HUES48 (cell line): ENCODE results near the gene CHIC2.
A peak's percentile ranks its signal among the peaks of the same experiment; 100 is the strongest.

Source experiments
- H3K27ac ChIP-seq: one replicate; pipeline ENCODE4 v1.7.0; 2013; ENCODE audit warnings: low read depth, low read length, inconsistent platforms
- H3K27me3 ChIP-seq: 2 replicates; pipeline ENCODE4 v1.6.1; 2013; ENCODE audit warnings: mild to moderate bottlenecking, low read length; ENCODE audit not compliant: control insufficient read depth, insufficient read depth
- H3K36me3 ChIP-seq: 2 replicates; pipeline ENCODE4 v1.6.1; 2013; ENCODE audit warnings: low read length; ENCODE audit not compliant: control insufficient read depth, insufficient read depth
- H3K4me1 ChIP-seq: 2 replicates; pipeline ENCODE4 v1.6.1; 2013; ENCODE audit warnings: mild to moderate bottlenecking, low read length; ENCODE audit not compliant: control insufficient read depth, insufficient read depth
- H3K4me3 ChIP-seq: 2 replicates; pipeline ENCODE4 v1.5.1; 2013; ENCODE audit warnings: mild to moderate bottlenecking, low read depth, low read length
- H3K9ac ChIP-seq: 2 replicates; pipeline ENCODE4 v1.6.1; 2013; ENCODE audit warnings: mild to moderate bottlenecking, low read depth, low read length, moderate library complexity
- H3K9me3 ChIP-seq: 2 replicates; pipeline ENCODE4 v1.6.1; 2013; ENCODE audit warnings: low read length; ENCODE audit not compliant: control insufficient read depth, insufficient read depth

The CHIC2 gene

GRCh38 chr4:54092405-54093323 lies 28.3 kb upstream of the CHIC2 start:
- Histone ChIP-seq H3K4me3 (peak overlapping the region; percentile 58), H3K27ac (no peak overlapping the region), H3K27me3 (peaks cover 95% of the 10 kb centered on the region), H3K36me3 (no peaks in the 10 kb centered on the region), H3K4me1 (peaks cover 58% of the 10 kb centered on the region), H3K9me3 (no peaks in the 10 kb centered on the region), H3K9ac (no peak overlapping the region)

- Histone ChIP-seq H3K27me3 (peaks cover 93% of the 10 kb centered on the region), H3K27ac (no peak overlapping the region), H3K4me3 (peak overlapping the region; percentile 58), H3K9me3 (no peaks in the 10 kb centered on the region), H3K9ac (no peak overlapping the region), H3K4me1 (peaks cover 53% of the 10 kb centered on the region), H3K36me3 (no peaks in the 10 kb centered on the region)
Observed at GRCh38 chr4:54091637-54092404, 27.4 kb upstream of the CHIC2 start.

DNA sequence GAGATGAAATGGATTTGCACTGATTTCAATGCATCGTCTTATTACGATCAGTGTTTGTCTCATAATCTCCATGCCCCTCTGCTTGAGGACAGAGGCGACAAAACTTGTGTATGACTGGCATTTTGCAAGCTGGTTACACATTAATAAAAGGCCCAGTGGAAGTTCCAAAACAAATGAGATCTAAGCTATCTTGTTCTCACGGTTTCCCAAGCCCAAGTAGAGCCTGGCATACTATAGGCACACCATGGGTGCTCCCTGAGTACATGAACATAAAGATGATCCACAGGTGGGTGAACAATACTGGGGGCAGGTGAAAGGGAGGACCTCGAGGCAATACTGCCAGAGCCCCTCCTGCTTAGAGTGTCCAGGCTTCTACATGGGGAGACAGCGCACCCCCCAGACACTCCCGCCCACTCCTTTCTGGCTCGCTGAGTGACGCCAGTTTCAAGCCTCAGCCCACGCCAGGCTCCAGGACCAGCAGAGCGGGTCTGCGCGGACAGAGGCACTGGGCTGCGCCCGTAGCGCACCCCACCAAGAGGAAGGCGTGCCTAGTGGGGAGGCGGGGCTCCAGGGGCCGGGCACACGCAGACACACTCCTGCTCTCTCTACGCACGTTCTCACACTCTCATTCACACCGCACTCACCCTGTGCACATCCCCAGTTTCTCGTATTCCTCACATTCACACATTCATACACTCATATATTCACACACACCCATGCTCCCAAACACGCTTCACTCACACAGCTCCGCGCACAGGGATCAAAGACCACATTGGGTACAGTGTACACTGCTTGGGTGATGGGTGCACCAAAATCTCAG lies 26.6 kb upstream of the CHIC2 start:
- Histone ChIP-seq H3K9me3 (no peaks in the 10 kb centered on the region), H3K27me3 (peaks cover 85% of the 10 kb centered on the region), H3K4me1 (peaks cover 45% of the 10 kb centered on the region), H3K4me3 (peak overlapping the region; percentile 58), H3K9ac (no peak overlapping the region), H3K36me3 (no peaks in the 10 kb centered on the region), H3K27ac (no peak overlapping the region)

DNA sequence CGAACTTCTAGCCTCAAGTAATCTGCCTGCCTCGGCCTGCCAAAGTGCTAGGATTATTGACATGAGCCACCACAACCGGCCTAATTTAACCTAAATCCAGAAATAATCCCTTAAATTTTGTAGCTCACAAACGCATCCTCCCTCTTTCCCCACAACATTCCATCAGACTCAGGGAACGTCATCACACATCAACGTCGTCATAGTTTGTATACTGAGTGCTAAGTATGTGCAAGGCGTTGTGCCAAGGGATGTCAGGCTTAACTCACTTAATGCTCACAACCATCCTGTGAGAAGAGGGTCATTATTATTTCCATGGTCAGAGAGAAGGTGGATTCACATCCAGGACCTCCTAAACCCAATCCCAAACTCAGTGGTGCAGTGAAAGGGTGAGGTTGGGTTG lies 26.0 kb upstream of the CHIC2 start:
- Histone ChIP-seq H3K4me3 (no peak overlapping the region), H3K36me3 (no peaks in the 10 kb centered on the region), H3K27ac (no peak overlapping the region), H3K4me1 (peaks cover 39% of the 10 kb centered on the region), H3K9me3 (no peaks in the 10 kb centered on the region), H3K9ac (no peak overlapping the region), H3K27me3 (peaks cover 79% of the 10 kb centered on the region)

GRCh38 chr4:54089875-54090274 lies 25.5 kb upstream of the CHIC2 start:
- Histone ChIP-seq H3K27ac (no peak overlapping the region), H3K36me3 (no peaks in the 10 kb centered on the region), H3K4me1 (peaks cover 33% of the 10 kb centered on the region), H3K4me3 (no peak overlapping the region), H3K27me3 (peaks cover 74% of the 10 kb centered on the region), H3K9ac (no peak overlapping the region), H3K9me3 (no peaks in the 10 kb centered on the region)

DNA sequence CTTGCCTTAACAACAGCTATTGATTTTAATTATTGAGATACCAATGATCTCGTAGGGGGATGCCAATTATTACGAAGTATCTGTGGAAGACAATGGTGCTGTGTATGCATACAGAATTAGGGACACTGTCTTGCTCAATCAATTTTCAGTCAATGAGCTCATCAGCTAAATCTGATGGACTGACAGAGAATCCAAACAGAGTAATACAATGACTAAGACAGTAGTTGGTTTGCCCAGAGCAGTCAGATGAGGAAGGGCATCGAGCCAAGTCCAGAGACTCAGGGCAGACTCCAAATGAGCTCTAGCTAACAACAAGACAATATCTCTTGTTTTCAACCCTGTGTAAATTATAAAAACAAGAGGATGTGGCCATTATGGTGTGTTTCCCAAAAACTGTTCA lies 20.9 kb upstream of the CHIC2 start:
- no peaks in the 10 kb centered on the region for H3K36me3 ChIP-seq
- H3K4me3 ChIP-seq = no peak overlapping the region
- peaks cover 28% of the 10 kb centered on the region for H3K27me3 ChIP-seq
- no peak overlapping the region for H3K9ac ChIP-seq
- H3K4me1 ChIP-seq = no peaks in the 10 kb centered on the region
- no peaks in the 10 kb centered on the region for H3K9me3 ChIP-seq
- H3K27ac ChIP-seq = no peak overlapping the region

- no peak overlapping the region for H3K27ac ChIP-seq
Observed at GRCh38 chr4:54082168-54082567, 17.8 kb upstream of the CHIC2 start.

DNA sequence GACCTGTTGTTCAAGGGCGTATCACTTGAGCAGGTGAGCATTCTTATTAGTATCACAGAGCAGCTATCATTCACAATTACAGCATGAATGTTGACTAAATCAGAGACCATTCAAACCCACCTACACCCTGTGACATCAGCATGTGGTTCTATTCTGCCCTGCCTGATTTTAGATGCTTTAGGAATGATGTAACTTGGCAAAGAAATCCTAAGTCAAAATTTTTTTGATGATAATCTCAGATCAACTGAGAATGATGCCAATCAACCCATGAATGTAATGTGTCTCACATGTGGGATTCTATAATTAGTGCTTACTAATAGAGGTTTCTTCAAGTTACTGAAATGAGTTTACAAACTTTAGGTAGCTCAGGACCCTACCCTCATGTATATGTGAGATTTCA lies 13.4 kb upstream of the CHIC2 start:
- H3K27ac ChIP-seq = no peak overlapping the region
- H3K27me3 ChIP-seq = no peaks in the 10 kb centered on the region

More at GRCh38 chr4:54082168-54082567, 17.8 kb upstream of the CHIC2 start:
- no peak overlapping the region for H3K4me3 ChIP-seq
- peaks cover 2% of the 10 kb centered on the region; the same call in 1 of the 2 replicates for H3K27me3 ChIP-seq
- H3K9ac ChIP-seq = no peak overlapping the region
- H3K4me1 ChIP-seq = no peaks in the 10 kb centered on the region
- H3K9me3 ChIP-seq = no peaks in the 10 kb centered on the region
- H3K36me3 ChIP-seq = no peaks in the 10 kb centered on the region

GRCh38 chr4:54076673-54077072 lies 12.3 kb upstream of the CHIC2 start:
- Histone ChIP-seq H3K4me3 (no peak overlapping the region), H3K27me3 (no peaks in the 10 kb centered on the region), H3K4me1 (no peaks in the 10 kb centered on the region), H3K27ac (no peak overlapping the region), H3K9me3 (no peaks in the 10 kb centered on the region), H3K9ac (no peak overlapping the region), H3K36me3 (no peaks in the 10 kb centered on the region)

More for the DNA sequence above, 13.4 kb upstream of the CHIC2 start:
- Histone ChIP-seq H3K9ac (no peak overlapping the region), H3K9me3 (no peaks in the 10 kb centered on the region), H3K36me3 (no peaks in the 10 kb centered on the region), H3K4me1 (no peaks in the 10 kb centered on the region), H3K4me3 (no peak overlapping the region)

DNA sequence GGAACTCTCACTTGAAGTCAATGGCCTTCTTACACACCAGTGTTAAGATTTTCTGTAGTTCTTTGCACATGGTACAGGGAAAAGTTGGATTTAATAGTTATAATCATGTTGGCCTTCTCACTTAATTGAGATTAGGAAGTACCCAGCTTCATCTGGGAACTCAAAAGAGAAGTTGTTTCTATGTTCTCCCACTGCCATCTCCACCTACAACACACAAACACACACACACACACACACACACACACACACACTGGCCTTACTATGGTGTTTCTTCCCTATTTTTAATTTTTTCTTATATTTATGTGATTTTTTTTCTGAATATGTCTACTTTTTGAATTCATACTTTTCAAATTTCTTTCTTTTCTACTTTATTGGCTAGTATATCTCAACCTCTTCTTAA lies 10.0 kb upstream of the CHIC2 start:
- H3K9ac ChIP-seq = no peak overlapping the region
- no peaks in the 10 kb centered on the region for H3K27me3 ChIP-seq
- no peaks in the 10 kb centered on the region for H3K4me1 ChIP-seq
- no peaks in the 10 kb centered on the region for H3K36me3 ChIP-seq
- H3K9me3 ChIP-seq = no peaks in the 10 kb centered on the region
- no peak overlapping the region for H3K4me3 ChIP-seq
- no peak overlapping the region for H3K27ac ChIP-seq
